ENCODE data around the gene C8A.

Gene C8A

DNA sequence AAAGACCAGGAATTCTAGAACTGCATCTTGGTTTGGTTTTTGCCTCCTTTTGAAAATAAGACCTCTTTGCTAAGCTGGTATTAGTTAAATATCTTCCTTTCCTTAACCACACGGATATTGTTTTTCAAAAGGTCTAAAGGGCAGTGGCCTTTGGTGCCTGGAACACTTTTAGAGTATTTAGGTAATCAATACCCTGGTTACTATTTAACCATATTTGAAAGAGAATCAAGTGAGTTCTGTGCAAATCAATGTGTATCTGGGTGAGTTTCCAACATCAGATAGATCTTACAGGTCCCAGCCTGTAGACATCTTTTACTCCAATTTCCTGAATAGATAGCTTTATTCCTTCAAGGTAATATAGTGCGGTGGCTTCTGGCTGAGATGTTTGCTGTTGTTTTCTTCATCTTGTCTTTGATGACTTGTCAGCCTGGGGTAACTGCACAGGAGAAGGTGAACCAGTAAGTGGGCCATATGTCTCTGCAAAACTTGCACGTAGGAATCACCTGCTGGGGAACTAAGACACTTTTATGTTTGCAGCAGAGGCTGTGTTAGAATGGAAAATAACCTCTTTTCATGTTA lies at the start of gene C8A:
TSS of gene C8A (plus strand) at position 277 of the 579 bp plus-strand sequence. CDS start at position 382, 105 bp downstream.
- TF ChIP-seq, protein P1, sequence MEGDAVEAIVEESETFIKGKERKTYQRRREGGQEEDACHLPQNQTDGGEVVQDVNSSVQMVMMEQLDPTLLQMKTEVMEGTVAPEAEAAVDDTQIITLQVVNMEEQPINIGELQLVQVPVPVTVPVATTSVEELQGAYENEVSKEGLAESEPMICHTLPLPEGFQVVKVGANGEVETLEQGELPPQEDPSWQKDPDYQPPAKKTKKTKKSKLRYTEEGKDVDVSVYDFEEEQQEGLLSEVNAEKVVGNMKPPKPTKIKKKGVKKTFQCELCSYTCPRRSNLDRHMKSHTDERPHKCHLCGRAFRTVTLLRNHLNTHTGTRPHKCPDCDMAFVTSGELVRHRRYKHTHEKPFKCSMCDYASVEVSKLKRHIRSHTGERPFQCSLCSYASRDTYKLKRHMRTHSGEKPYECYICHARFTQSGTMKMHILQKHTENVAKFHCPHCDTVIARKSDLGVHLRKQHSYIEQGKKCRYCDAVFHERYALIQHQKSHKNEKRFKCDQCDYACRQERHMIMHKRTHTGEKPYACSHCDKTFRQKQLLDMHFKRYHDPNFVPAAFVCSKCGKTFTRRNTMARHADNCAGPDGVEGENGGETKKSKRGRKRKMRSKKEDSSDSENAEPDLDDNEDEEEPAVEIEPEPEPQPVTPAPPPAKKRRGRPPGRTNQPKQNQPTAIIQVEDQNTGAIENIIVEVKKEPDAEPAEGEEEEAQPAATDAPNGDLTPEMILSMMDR (IDR thresholded peaks at IDR 0.05; ENCODE audit: control extremely low read depth, extremely low read depth, low read depth, missing control alignments), result no peak
- no peak for DNase-seq (ENCODE audit: extremely low spot score)
- CTCF ChIA-PET, result no interaction called here
- POLR2A ChIA-PET, result no interaction called here

DNA sequence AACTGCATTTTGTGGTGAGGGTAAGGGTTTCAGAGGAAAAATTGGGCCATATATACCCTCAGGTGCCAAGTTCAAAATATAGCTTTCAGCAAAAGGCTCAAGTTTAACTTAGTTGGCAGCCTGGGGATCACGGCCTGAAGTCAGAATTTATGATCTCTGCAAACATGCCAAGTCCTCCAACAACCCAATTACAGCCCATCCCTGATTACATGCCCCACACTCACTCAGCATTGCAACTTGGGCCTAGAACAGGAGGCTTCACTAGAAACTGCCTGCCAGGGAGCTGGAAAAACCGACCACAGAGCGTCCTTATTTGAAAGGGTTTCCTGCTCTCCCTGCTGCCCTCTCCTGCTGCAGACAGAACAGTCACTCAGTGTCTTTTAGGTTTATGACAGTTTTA lies 47.8 kb upstream of the C8A start:
- ChIA-PET CTCF (interaction anchor here (5.5 kb wide), 1 partner anchor 14 kb away, joined by 46 read pairs; the partner anchor contains the start of gene FYB2), POLR2A (no interaction called here)
- TF ChIP-seq, protein P1 (IDR thresholded peaks at IDR 0.05; ENCODE audit: control extremely low read depth, extremely low read depth, low read depth, missing control alignments), result no peak
- no peak for DNase-seq (ENCODE audit: extremely low spot score)

DNA sequence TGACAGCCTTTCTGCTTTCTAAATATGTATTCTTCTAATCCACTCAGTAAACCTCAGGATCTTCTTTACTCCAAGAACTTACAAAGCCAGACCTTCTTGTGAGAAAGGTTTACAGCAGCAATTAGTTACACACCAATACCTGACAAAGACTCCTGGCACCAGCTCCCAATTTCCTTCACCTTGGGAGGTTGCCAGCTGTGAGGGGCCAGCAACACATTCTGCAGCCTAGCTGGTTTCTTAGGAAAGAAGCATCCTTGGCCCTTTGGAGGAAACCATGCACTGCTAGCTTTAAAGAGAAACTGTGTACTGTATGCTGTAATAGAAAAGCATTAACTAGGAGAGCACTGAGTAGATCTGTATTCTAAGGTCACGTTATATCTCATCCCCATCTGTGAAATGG lies 46.2 kb upstream of the C8A start:
- ChIA-PET CTCF (interaction anchor here (1.2 to 5.5 kb wide), 4 partner anchors 8 to 37 kb away, joined by 3 to 46 read pairs (median 5); partner anchors contain the start of gene FYB2), POLR2A (no interaction called here)
- no peak for DNase-seq (ENCODE audit: extremely low spot score)
- TF ChIP-seq, protein P1 (IDR thresholded peaks at IDR 0.05; ENCODE audit: control extremely low read depth, extremely low read depth, low read depth, missing control alignments), result no peak

DNA sequence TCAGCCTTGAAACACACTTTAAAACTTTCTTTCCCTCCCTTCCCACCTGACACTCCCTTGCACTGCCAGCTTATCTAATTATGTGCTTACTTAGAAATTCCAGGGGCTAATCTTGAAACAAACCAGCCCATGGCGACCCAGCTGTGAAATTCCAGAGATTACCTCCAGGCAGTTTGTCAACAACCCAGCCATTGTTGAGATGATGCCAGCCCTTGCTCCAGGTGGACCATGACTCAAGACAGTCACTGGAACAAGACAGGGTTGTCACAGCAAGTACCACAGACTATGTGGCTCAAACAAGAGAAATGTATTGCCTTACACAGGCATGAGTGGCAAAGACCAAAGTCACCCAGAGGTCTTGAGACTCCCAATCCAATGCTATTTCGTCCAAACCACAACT lies 43.3 kb upstream of the C8A start:
- TF ChIP-seq, protein P1 (IDR thresholded peaks at IDR 0.05; ENCODE audit: control extremely low read depth, extremely low read depth, low read depth, missing control alignments), result no peak
- ChIA-PET POLR2A (no interaction called here), CTCF (interaction anchor here (1.3 to 5.5 kb wide), 3 partner anchors 9 to 17 kb away, joined by 3 to 46 read pairs (median 3); partner anchors contain the start of gene FYB2)
- no peak for DNase-seq (ENCODE audit: extremely low spot score)

DNA sequence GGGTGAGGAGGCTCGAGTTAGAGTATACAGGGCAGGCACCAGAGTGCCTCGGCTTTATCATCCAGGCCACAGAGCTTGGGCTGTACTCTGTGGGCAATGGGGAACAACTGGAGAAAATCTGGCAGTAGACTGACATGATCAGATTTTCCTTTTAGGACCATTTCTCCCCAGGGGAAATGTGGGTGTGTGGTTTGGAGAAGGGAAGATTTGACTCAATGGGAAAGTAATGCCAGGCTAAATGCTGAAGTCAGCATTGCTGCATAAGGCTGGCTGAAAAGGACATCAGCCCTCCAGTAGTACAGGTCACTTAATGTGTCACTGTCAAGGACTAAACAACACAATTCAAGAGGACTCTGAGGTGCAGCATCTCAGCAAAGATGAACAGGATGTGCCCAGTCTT lies 40.4 kb upstream of the C8A start:
- ChIA-PET POLR2A (no interaction called here), CTCF (no interaction called here)
- TF ChIP-seq, protein P1 (IDR thresholded peaks at IDR 0.05; ENCODE audit: control extremely low read depth, extremely low read depth, low read depth, missing control alignments), result no peak
- DNase-seq (ENCODE audit: extremely low spot score), result no peak

DNA sequence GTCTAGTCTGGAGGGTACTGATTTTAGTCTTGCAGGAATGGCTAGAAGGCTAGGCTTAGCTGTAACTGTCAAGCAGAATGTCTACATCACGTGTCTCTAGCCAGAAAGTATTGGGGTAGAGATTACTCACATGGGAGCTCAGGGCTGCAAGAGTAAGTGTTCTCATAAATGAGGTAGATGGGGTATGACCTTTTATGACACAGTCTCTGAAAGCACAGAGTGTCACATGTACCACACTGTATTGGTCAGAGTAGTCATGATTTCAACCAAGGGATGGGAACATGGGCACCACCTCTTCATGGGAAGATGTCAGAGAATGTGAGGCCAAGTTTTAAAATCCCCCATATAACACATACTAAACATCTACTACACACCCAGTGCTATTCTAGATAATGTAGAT lies 38.3 kb upstream of the C8A start:
- no peak for DNase-seq (ENCODE audit: extremely low spot score)
- TF ChIP-seq, protein P1 (IDR thresholded peaks at IDR 0.05; ENCODE audit: control extremely low read depth, extremely low read depth, low read depth, missing control alignments), result no peak
- POLR2A ChIA-PET, result no interaction called here
- CTCF ChIA-PET, result interaction anchor here (1.6 to 3.6 kb wide), 2 partner anchors 8 to 16 kb away, joined by 6 to 17 read pairs; no protein-coding TSS in a partner anchor

Measured in GM10248 (cell line).